GM21390 (cell line): ENCODE results near the gene SYTL4.

ENCODE experiments used
- ATAC-seq: cut with Tn5 transposase; IDR thresholded peaks from one replicate; pipeline ENCODE4 v1.9.1; 2021; ENCODE audit not compliant: unreplicated experiment

The SYTL4 gene

GRCh38 chrX:100649550-100650356 lies 82.2 kb downstream of the SYTL4 start:
- no peak for ATAC-seq

GRCh38 chrX:100648458-100649417 lies 83.2 kb downstream of the SYTL4 start:
- no peak for ATAC-seq

DNA sequence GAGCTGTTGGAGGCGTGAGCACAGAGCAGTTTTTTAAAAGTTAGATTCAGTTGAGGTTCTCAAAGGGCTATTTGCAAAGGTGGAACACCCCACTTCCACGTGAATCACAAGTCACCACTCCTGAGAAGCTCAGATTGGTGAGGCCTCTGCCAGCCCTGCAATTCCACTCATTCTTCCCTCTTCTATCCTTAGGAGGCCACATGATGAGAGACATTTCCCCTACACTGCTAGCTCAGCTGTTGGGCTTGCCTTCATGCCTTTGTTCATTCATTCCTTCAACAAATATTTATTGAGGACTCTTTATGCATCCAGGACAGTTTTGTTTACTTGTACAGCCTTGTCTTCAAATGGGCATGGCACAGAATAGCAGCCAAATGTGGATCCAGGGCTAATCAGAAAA lies 84.2 kb downstream of the SYTL4 start:
- ATAC-seq = no peak

- ATAC-seq = no peak
Observed at GRCh38 chrX:100647095-100647494, 84.8 kb downstream of the SYTL4 start.

DNA sequence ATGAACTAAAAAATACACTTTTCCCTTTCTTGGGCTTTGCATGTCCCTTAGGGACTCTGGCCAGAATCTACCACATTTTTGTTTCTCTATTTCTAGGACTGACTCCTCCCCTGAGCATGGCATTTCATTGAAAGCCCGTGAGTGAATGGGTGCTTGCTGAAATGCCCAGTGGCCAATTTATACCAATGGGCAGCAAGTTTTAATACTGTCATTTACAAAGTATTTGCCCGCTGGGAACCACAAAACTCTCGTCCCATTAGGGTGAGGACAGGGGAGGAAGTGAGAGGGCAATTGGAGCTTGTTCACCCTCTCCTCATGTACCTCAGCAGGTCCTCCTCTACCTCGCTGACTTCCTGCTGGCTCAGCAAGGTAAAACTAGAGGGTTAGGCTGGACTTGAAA lies 86.8 kb downstream of the SYTL4 start:
- no peak for ATAC-seq

DNA sequence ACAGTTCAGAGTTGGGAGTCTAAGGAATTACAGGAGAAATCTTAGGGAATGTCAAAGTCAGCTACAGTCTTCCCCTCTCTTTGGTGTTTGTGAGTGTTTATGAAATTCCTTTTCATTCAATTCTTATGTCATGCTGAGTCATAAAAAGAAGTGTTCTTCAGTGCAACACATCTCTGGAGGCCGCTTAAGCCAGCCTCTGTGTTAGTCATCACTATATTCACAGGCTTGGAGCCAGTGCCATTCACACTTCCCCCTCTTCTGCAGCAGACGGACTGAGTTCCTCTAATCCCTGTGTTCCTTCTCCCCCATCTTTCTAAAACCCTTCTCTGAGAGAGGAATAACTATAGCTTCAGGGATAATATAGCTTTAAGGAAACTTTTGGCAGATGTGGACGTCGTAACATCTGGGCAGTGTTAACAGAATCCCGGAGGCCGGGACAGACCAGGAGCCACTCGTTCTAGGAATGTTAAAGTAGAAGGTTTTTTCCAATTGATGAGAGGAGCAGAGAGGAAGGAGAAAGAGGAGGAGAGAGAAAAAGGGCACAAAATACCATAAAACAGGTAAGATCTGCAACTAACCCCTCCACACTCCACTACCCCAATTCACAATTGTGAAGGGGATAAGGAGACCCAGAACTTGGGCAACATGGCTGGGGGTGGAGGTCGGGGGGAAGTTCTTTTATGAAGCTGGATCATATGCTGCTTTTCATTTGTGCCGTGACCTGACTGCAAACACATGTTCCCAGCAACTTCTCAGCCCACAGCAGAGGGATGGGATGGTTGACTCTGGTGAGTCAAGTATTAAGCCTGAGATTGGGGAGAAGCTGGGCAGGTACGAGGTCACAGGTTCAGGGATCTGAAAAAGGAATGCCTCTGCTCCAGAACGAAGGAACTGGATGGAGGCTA lies 87.7 kb downstream of the SYTL4 start, which contains the start of gene SRPX2:
TSS of gene SRPX2 (plus strand) at position 244 of the 905 bp plus-strand sequence. CDS start 2,124 bp downstream, outside the sequence.
- ATAC-seq = peak; percentile 71

DNA sequence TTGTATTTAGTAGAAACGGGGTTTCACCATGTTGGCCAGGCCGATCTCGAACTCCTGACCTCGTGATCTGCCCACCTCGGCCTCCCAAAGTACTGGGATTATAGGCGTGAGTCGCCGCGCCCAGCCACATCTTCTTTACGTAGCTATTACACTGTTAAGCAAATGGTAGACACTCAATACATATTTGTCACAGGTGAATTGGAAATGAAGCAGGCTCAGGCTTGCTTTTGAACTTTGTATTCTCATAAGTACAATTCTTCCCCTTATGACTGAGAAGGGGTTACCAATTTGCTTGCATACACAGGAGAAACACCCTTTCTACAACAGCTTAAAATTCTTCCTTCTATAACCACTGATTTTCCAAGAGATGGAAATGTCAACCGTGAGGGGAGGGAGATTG lies 88.7 kb downstream of the SYTL4 start:
- no peak for ATAC-seq

GRCh38 chrX:100642290-100642689 lies 89.6 kb downstream of the SYTL4 start:
- ATAC-seq = no peak

- ATAC-seq = peak; percentile 97
Observed at GRCh38 chrX:100636321-100636991, 95.5 kb downstream of the SYTL4 start, which contains the start of gene TSPAN6. Gene TSPAN6 (minus strand): TSS chrX:100636806. CDS start chrX:100636694, 112 bp downstream.

- no peak for ATAC-seq
Observed at GRCh38 chrX:100635989-100636320, 96.0 kb downstream of the SYTL4 start.

DNA sequence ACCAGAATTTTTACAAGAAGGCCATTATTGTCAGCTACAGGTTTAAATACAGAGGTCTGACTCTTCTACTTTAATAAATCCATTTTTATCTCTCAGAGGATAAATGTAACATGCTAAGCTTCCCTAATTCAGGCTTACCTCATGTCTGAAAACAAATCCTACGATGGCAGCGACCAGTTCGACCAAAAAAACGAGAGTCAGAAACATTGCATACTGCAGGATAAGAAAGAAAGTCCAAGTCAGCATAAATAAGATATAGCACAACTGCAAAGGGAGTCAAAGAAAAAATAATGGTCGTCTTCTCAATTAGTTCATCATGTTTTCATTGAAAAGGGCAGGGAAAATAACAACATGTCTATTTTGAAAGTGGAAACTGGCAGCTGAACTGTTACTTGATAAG lies 96.9 kb downstream of the SYTL4 start:
- no peak for ATAC-seq

GRCh38 chrX:100625985-100626491 lies 105.9 kb downstream of the SYTL4 start:
- ATAC-seq = peak; percentile 98
